GM12865 (cell line): ENCODE results near the gene LRTM1.

Experiments
- DNase-seq: peaks from one replicate; pipeline ENCODE4 v3.0.0; 2010; ENCODE audit warnings: low read depth
- H3K4me3 ChIP-seq: 2 replicates; pipeline ENCODE4 v1.5.1; 2011; ENCODE audit warnings: mild to moderate bottlenecking, low read depth, low read length, control low read depth
- TF ChIP-seq, protein P1 (sequence below): IDR thresholded peaks from 2 replicates; pipeline ENCODE4 v1.5.1; 2011; ENCODE audit warnings: low read length, control low read depth, low read depth, inconsistent platforms; ENCODE audit not compliant: insufficient read depth; ENCODE audit errors: missing control alignments

LRTM1 gene

DNA sequence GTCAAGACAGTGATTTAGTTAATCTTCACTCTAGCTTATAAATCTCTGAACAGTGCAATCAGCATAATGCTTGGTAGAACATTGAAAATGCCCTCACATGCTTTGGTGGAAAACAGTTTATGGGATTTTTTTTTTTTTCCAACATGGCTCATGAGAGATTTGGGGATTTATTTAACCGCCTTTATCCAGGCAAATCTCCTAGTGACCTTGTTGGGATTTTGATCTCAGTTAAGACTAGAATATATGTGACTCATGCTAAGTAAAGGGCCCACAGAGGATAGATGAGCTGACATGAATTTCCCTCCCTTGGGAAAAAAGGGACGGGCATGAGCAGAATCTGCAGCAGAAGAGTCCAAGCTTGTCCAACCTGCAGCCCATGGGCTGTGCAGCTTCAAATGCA is 18.7 kb downstream of the LRTM1 start:
- DNase-seq, result no peak
- no peak overlapping the region for H3K4me3 ChIP-seq
- TF ChIP-seq, protein P1, sequence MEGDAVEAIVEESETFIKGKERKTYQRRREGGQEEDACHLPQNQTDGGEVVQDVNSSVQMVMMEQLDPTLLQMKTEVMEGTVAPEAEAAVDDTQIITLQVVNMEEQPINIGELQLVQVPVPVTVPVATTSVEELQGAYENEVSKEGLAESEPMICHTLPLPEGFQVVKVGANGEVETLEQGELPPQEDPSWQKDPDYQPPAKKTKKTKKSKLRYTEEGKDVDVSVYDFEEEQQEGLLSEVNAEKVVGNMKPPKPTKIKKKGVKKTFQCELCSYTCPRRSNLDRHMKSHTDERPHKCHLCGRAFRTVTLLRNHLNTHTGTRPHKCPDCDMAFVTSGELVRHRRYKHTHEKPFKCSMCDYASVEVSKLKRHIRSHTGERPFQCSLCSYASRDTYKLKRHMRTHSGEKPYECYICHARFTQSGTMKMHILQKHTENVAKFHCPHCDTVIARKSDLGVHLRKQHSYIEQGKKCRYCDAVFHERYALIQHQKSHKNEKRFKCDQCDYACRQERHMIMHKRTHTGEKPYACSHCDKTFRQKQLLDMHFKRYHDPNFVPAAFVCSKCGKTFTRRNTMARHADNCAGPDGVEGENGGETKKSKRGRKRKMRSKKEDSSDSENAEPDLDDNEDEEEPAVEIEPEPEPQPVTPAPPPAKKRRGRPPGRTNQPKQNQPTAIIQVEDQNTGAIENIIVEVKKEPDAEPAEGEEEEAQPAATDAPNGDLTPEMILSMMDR, result no peak

DNA sequence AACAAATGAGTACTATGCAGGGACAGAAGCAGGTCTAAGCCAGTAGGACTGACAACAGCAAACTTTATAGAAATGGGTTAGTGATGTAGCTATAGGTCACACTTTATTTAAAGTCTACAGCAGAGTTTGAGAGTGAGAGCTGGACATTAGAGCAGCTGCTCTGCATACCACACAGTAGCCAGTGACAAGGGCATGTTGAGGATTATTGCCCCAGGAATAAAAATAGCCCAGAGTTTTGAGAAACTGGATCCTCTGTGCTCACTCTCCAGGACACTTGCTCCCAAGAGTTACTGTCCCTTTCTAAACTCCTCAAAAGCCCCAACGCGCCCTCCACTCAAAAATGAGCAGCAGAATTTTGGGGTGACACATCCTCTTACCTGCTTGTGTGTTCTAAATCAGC is 21.1 kb downstream of the LRTM1 start:
- TF ChIP-seq, protein P1, result no peak
- DNase-seq, result no peak
- H3K4me3 ChIP-seq, result no peak overlapping the region

DNA sequence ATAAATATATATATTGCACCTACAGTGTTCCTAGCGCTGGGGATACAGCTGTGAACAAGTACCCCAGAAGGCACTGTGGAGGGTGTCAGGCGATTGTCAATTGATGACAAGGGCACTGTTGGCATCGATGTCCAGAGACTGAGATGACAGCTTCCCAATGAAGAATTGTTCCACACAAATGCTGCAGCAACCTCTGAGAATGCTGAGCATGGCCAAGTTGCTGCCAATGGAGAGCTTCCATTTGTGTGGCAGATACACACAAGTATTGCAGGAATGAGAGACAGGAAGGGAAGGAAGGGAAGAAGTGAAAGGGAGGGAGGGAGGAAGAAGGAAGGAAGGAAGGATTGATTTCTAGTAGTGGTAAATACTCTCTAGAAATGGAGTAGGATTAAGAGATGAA is 21.9 kb downstream of the LRTM1 start:
- DNase-seq, result no peak
- TF ChIP-seq, protein P1, result no peak
- no peak overlapping the region for H3K4me3 ChIP-seq

DNA sequence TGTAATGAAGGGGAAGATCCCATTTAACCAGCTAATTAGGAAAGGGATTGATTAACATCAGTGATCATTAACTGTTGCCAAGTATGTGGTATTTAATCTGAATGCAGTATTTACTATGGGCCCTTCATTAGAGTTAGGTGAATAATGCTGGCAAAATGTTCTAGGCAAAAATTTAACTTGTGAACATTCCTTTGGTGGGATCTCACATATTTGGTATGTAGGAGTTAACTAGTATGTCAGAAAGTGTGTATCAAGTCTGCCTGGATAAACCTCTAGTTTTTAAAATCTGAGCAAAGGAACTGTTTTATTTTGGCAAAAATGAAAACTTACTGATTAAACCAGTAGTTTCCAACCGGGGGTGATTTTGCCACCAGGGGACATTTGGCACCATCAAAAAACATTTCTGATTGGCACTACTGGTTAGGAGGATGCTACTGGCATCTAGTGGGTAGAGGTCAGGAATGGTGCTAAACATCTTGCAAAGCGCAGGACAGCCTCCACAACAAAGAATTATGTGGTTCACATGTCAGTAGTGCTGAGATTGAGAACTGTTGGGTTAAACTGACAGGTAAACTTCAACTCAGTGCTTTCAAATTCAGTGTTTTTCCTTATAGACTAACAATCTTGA is 22.5 kb downstream of the LRTM1 start:
- TF ChIP-seq, protein P1, result no peak
- DNase-seq, result no peak
- H3K4me3 ChIP-seq, result no peak overlapping the region

DNA sequence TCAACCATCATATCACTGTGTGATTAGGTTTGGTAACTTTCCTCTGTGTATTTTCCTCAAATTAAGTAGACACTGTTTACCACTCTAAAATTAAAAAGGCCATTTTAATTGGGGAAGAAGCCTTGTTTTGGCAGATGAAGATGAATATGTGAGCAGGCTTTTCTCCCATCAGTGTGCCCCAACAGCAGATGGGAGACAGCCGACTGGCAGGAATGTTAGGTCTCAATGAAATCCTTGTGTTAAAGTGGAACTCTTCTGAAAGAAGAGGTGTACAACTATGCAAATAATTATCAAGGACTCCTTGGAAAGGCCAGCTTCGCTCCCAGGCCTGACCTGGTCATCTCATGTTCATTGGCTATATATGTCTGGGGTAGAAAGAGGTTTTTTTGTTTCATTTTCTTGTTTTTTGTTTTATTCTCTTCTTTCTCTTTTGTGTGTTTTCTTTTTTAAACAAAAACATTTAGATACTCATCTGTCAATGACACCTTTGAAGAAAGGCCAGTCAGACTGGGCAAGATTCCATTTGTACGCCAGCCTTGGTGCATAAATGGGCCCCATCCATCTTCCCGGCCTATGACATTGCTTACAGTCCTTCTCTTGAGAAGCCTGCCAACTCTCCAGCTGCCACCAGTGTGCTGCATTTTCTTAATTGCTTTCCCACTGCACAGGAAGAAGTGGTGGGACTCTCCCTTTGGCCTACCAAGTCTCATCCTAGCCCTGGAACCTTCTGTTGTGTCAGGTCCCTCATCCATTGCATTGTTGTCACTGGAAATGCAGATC is 25.8 kb downstream of the LRTM1 start:
- DNase-seq, result no peak
- no peak overlapping the region for H3K4me3 ChIP-seq
- TF ChIP-seq, protein P1, result no peak

DNA sequence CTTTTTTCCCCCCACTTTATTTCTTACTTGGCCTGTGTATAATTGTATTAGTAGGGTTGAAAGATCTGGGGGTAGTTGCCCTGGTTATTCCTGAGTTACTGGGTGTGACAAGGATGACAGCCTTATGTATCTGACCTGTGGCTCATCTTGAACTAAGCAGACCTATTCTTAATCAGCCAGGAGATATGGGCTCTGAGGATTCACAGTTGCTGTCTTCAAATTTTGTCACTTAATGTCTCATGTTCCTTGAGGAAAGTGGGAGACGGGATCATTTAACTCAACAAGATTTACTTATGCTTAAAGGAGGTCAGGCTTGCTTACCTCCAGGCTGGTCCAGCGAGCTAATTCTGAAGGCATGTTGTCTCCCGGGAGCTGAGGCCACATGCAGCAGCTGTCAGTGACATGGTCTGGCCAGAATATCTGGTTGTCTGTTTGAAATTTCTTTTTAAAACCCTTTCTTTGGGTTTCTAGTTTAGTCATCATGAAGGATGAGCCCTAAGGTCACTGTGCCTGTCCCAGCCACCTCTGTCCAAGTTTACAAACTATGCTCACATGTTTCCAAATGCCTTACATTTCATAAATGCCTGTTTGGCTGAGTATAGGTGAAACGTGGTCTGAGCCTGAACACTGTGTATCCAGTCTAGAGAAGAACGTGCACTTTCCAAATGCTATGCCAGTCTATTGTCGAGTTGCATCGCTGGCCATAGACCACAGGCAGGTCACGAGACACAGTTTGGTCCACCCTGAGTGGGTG is 26.8 kb downstream of the LRTM1 start:
- DNase-seq, result no peak
- TF ChIP-seq, protein P1, result no peak
- no peak overlapping the region for H3K4me3 ChIP-seq
